ENCODE measurements around the gene EPHB6. TPM values are rescaled to one million over a fixed set of nuclear protein-coding genes. Genes with fewer than 3 reads are reported as not detected.
A peak's percentile ranks its signal among the peaks of the same experiment; 100 is the strongest.

EPHB6 gene
- total RNA-seq, 1 donor = 4.0 TPM

DNA sequence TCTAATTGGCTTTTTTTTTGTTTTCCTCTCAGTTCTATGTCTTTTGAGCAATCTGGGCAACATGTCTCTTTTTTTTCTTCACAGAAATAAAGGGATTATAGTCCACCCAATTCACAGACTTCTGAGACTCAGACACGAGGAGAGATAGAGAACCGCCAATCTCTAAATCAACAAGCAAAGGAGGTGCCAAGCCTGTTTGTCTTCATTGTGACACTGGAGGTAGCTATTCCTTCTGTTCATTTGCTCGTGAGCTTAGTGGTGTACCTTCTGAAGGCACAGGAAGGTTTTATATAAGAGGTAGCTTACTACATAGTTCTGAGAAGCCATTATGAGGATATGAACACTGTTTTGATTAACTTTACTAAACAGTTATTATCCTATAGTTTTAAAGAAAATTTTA, 6.1 kb downstream of the EPHB6 start:
- Histone ChIP-seq H3K27ac (ENCODE audit: low read depth, low read length) (no peak overlapping the region), H3K79me2 (ENCODE audit: insufficient read depth, low read length) (no peaks in the 10 kb centered on the region), H3K4me3 (ENCODE audit: insufficient read depth, low read length) (no peak overlapping the region), H3K9me3 (ENCODE audit: low read depth, low read length) (no peaks in the 10 kb centered on the region), H4K20me1 (ENCODE audit: insufficient read depth, low read length) (no peaks in the 10 kb centered on the region), H3K36me3 (ENCODE audit: insufficient read depth, low read length) (no peaks in the 10 kb centered on the region), H3K4me1 (ENCODE audit: insufficient read depth, low read length) (no peaks in the 10 kb centered on the region), H3K27me3 (ENCODE audit: insufficient read depth, low read length) (no peaks in the 10 kb centered on the region), H2AFZ (ENCODE audit: low read length) (no peak overlapping the region), H3K4me2 (ENCODE audit: insufficient read depth, low read length) (no peak overlapping the region)
- no peak for DNase-seq (ENCODE audit: insufficient read length, low spot score, missing footprints)
- TF ChIP-seq, protein P1, sequence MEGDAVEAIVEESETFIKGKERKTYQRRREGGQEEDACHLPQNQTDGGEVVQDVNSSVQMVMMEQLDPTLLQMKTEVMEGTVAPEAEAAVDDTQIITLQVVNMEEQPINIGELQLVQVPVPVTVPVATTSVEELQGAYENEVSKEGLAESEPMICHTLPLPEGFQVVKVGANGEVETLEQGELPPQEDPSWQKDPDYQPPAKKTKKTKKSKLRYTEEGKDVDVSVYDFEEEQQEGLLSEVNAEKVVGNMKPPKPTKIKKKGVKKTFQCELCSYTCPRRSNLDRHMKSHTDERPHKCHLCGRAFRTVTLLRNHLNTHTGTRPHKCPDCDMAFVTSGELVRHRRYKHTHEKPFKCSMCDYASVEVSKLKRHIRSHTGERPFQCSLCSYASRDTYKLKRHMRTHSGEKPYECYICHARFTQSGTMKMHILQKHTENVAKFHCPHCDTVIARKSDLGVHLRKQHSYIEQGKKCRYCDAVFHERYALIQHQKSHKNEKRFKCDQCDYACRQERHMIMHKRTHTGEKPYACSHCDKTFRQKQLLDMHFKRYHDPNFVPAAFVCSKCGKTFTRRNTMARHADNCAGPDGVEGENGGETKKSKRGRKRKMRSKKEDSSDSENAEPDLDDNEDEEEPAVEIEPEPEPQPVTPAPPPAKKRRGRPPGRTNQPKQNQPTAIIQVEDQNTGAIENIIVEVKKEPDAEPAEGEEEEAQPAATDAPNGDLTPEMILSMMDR (IDR thresholded peaks at IDR 0.05; ENCODE audit: extremely low read depth, low read depth, low read length) = no peak

DNA sequence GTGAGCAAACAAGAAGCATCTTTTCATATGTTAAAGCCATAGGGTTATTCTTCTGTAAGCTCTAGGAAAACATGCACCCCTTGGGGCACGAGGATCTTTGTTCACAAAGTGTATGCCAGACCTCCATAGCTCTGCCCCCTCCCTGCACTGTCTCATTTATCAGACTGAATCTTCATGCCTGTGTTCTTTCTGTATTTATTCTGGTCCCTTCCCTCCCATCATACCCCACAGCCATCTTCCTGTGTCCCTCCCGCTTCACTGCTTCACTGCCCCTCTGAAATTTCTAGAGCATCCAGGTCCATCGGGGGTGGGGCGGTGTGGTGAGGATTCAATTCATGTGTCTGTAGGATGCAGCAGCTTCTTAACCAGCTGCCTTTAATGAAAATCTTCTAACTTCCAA, 7.5 kb downstream of the EPHB6 start:
- TF ChIP-seq, protein P1 (IDR thresholded peaks at IDR 0.05; ENCODE audit: extremely low read depth, low read depth, low read length) = no peak
- H3K27me3 ChIP-seq (ENCODE audit: insufficient read depth, low read length) = no peaks in the 10 kb centered on the region
- H3K4me3 ChIP-seq (ENCODE audit: insufficient read depth, low read length) = no peak overlapping the region
- no peaks in the 10 kb centered on the region for H4K20me1 ChIP-seq (ENCODE audit: insufficient read depth, low read length)
- no peaks in the 10 kb centered on the region for H3K36me3 ChIP-seq (ENCODE audit: insufficient read depth, low read length)
- H3K9me3 ChIP-seq (ENCODE audit: low read depth, low read length) = no peaks in the 10 kb centered on the region
- no peaks in the 10 kb centered on the region for H3K4me1 ChIP-seq (ENCODE audit: insufficient read depth, low read length)
- no peaks in the 10 kb centered on the region for H3K79me2 ChIP-seq (ENCODE audit: insufficient read depth, low read length)
- H3K27ac ChIP-seq (ENCODE audit: low read depth, low read length) = no peak overlapping the region
- no peak overlapping the region for H3K4me2 ChIP-seq (ENCODE audit: insufficient read depth, low read length)
- DNase-seq (ENCODE audit: insufficient read length, low spot score, missing footprints) = peak; percentile 67
- no peak overlapping the region for H2AFZ ChIP-seq (ENCODE audit: low read length)

DNA sequence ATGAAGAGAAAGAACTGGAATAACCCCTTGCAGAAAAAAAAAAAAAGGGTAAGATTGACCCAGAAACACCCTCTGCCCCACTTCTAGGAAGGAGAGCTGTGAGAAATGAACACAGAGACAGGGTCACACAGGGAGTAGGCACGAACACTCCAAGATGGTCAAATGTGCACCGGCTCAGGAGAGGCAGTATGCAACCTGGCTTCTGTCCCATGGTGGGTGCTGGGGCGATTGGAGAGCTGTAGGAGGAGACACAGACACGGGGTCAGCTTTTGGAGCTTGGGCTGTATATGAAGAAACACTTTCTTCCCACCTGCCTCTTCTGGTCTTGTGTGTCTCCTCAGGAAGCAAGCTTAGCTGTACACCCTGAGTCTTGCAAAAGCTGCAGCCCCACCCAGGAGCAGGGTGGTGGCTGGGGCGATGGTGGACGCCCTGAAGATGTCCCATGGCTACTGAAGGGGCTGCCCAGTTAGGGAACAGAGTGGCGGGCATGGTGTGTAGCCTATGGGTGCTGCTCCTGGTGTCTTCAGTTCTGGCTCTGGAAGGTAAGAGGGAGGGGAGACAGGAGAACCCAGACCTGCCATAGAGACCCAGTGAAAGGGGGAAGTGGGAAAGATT, 8.0 kb downstream of the EPHB6 start:
- no peak overlapping the region for H3K4me3 ChIP-seq (ENCODE audit: insufficient read depth, low read length)
- no peaks in the 10 kb centered on the region for H4K20me1 ChIP-seq (ENCODE audit: insufficient read depth, low read length)
- no peaks in the 10 kb centered on the region for H3K4me1 ChIP-seq (ENCODE audit: insufficient read depth, low read length)
- H3K27ac ChIP-seq (ENCODE audit: low read depth, low read length) = no peak overlapping the region
- no peak overlapping the region for H3K4me2 ChIP-seq (ENCODE audit: insufficient read depth, low read length)
- TF ChIP-seq, protein P1 (IDR thresholded peaks at IDR 0.05; ENCODE audit: extremely low read depth, low read depth, low read length) = no peak
- no peaks in the 10 kb centered on the region for H3K36me3 ChIP-seq (ENCODE audit: insufficient read depth, low read length)
- H2AFZ ChIP-seq (ENCODE audit: low read length) = no peak overlapping the region
- H3K27me3 ChIP-seq (ENCODE audit: insufficient read depth, low read length) = no peaks in the 10 kb centered on the region
- H3K79me2 ChIP-seq (ENCODE audit: insufficient read depth, low read length) = no peaks in the 10 kb centered on the region
- H3K9me3 ChIP-seq (ENCODE audit: low read depth, low read length) = no peaks in the 10 kb centered on the region
- peak; percentile 76 for DNase-seq (ENCODE audit: insufficient read length, low spot score, missing footprints)

DNA sequence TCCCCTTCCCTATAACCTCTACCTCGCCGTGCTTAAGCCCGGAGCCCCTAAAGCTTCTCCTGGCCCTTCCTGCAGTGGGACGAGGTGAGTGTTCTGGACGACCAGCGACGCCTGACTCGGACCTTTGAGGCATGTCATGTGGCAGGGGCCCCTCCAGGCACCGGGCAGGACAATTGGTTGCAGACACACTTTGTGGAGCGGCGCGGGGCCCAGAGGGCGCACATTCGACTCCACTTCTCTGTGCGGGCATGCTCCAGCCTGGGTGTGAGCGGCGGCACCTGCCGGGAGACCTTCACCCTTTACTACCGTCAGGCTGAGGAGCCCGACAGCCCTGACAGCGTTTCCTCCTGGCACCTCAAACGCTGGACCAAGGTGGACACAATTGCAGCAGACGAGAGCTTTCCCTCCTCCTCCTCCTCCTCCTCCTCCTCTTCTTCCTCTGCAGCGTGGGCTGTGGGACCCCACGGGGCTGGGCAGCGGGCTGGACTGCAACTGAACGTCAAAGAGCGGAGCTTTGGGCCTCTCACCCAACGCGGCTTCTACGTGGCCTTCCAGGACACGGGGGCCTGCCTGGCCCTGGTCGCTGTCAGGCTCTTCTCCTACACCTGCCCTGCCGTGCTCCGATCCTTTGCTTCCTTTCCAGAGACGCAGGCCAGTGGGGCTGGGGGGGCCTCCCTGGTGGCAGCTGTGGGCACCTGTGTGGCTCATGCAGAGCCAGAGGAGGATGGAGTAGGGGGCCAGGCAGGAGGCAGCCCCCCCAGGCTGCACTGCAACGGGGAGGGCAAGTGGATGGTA, 9.2 kb downstream of the EPHB6 start:
- no peaks in the 10 kb centered on the region for H3K36me3 ChIP-seq (ENCODE audit: insufficient read depth, low read length)
- H3K27me3 ChIP-seq (ENCODE audit: insufficient read depth, low read length) = no peaks in the 10 kb centered on the region
- no peaks in the 10 kb centered on the region for H3K79me2 ChIP-seq (ENCODE audit: insufficient read depth, low read length)
- no peak overlapping the region for H3K4me3 ChIP-seq (ENCODE audit: insufficient read depth, low read length)
- no peaks in the 10 kb centered on the region for H3K9me3 ChIP-seq (ENCODE audit: low read depth, low read length)
- no peaks in the 10 kb centered on the region for H4K20me1 ChIP-seq (ENCODE audit: insufficient read depth, low read length)
- H3K4me2 ChIP-seq (ENCODE audit: insufficient read depth, low read length) = no peak overlapping the region
- no peak for DNase-seq (ENCODE audit: insufficient read length, low spot score, missing footprints)
- H3K4me1 ChIP-seq (ENCODE audit: insufficient read depth, low read length) = no peaks in the 10 kb centered on the region
- no peak overlapping the region for H3K27ac ChIP-seq (ENCODE audit: low read depth, low read length)
- no peak overlapping the region for H2AFZ ChIP-seq (ENCODE audit: low read length)
- TF ChIP-seq, protein P1 (IDR thresholded peaks at IDR 0.05; ENCODE audit: extremely low read depth, low read depth, low read length) = no peak
